EH (cell line): ENCODE measurements around the gene NUP88.
"Not testable (repeated sequence)": the region's sequence is repeated elsewhere in the genome, so short reads cannot be mapped to it uniquely, and the experiment has no call there.

ENCODE experiments used
- DNase-seq: peaks from one replicate; pipeline ENCODE4 v3.0.0-alpha.2; 2015; ENCODE audit warnings: low read depth

The NUP88 gene

GRCh38 chr17:5419356-5419958 lies at the start of gene NUP88:
TSS of gene NUP88 (minus strand) at chr17:5419662. CDS start at chr17:5419650, 12 bp downstream.
- peak; percentile 97 for DNase-seq

GRCh38 chr17:5468075-5468473 lies 48.6 kb upstream of the NUP88 start:
- DNase-seq = no peak

- peak; percentile 22 for DNase-seq
These were observed 48.0 kb upstream of the NUP88 start for GRCh38 chr17:5467416-5467815.

- DNase-seq = no peak
These were observed 46.8 kb upstream of the NUP88 start for GRCh38 chr17:5466295-5466694.

- no peak for DNase-seq
These were observed 45.5 kb upstream of the NUP88 start for GRCh38 chr17:5464717-5465507.

GRCh38 chr17:5446786-5447185 lies 27.3 kb upstream of the NUP88 start:
- DNase-seq = no peak

GRCh38 chr17:5444209-5444608 lies 24.7 kb upstream of the NUP88 start:
- no peak for DNase-seq

GRCh38 chr17:5443728-5444127 lies 24.3 kb upstream of the NUP88 start:
- DNase-seq = no peak

GRCh38 chr17:5439446-5439764 lies 19.9 kb upstream of the NUP88 start:
- DNase-seq = no peak

GRCh38 chr17:5438716-5439445 lies 19.4 kb upstream of the NUP88 start, which contains the start of gene C1QBP:
TSS of gene C1QBP (minus strand) at chr17:5439155. CDS start at chr17:5439073, 82 bp downstream.
- DNase-seq = peak; percentile 90

DNA sequence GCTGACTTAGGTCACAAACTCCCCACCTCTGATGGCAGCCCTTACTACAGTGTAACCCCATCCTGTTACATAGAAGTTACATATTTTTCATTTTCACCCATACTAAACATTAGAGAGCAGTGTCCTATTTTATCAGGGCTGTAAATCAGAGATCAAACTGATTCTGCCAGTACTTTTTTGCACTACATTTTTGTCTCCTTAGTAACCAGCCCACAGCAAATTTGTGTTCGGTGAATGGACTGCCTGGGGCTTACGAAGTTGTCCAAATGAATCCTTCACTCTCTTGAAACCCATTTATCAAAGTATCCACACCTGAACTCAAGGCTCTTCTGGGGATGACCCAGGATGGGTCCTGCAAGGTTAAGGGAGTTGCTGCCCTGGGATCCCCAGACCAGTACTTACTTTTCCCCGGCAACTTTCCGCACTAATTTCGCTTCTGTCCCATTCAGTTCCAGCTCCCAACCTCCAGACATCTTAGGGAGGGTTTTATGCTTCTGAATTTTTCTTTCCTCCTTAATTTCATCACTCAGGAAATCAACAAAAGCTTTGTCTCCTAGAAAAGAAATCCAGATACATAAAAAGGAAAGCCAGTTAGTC lies 18.4 kb upstream of the NUP88 start:
- DNase-seq = peak; percentile 83

DNA sequence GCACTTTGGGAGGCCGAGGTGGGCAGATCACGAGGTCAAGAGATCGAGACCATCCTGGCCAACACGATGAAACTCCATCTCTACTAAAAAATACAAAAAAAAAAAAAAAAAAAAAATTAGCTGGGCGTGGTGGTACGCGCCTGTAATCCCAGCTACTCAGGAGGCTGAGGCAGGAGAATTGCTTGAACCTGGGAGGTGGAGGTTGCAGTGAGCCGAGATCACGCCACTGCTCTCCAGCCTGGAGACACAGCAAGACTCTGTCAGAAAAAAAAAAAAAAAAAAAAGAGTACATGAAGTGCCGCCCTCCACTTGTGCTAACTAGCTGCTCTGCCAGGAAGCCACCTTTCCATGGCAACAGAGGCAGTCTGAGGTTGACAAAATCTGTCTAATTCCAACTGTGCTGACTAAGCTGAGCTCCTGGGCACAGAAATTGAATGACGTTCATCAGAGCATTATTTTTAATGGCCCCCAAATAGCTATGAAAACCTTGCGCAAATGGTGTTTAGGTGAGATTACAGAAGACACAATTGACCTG lies 16.4 kb upstream of the NUP88 start:
- DNase-seq = not testable (repeated sequence)

GRCh38 chr17:5434984-5435383 lies 15.5 kb upstream of the NUP88 start:
- no peak for DNase-seq

DNA sequence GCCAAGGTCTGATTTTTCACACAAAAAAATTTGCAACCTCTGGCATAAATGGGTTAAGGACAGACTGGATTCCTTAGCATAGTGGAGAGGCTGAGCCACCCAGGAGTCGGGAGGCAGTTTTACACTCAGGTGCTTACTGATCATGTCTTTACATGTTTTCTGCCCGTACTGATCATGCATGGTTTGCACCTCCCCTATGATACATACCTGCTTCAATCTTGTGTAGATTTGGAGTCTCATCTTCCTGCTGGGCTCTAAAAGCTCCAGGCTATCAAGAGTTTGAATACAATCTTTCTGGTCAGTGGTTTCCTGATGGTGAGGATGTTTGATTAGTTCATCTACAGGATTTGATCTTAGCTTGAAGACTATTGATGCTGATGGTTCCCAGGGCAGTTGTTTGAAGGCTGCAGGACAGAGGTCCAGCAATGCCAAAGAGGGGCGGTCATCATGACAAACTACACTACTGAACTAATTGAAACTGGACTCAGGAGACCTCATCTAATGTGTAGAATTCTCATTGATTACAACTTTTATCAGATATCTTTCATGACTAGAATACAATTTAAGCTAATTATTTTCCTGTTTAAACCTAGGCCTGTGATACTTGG lies 12.6 kb upstream of the NUP88 start:
- DNase-seq = no peak

- DNase-seq = not testable (repeated sequence)
These were observed 11.8 kb upstream of the NUP88 start for GRCh38 chr17:5431234-5431633.

DNA sequence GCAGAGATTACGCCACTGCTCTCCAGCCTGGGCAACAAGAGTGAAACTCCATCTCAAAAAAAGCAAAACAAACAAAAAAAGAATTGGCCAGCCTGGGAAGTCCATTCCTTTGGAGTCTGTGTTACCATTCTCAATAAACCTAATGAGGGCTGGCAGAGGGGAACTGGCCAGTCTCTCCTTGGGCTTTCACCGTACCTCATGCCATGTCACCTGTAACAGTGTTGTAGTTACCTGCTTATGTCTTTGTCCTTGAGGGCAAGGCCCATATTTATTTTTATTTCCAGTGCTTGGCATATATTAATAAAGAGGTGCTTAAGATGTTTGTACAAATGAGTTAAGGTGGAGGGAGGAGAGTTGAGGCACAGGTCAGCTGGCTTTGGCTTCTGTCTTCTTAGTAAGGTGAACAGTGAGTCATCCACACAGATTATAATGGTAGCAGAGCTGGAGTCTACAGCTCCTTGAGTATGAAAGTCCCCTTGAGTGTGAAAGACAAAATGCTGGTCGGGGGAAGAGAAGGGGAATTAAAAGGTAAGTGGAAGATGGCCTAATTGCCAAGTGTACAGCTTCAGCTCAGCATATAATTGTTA lies 11.0 kb upstream of the NUP88 start:
- DNase-seq = no peak

DNA sequence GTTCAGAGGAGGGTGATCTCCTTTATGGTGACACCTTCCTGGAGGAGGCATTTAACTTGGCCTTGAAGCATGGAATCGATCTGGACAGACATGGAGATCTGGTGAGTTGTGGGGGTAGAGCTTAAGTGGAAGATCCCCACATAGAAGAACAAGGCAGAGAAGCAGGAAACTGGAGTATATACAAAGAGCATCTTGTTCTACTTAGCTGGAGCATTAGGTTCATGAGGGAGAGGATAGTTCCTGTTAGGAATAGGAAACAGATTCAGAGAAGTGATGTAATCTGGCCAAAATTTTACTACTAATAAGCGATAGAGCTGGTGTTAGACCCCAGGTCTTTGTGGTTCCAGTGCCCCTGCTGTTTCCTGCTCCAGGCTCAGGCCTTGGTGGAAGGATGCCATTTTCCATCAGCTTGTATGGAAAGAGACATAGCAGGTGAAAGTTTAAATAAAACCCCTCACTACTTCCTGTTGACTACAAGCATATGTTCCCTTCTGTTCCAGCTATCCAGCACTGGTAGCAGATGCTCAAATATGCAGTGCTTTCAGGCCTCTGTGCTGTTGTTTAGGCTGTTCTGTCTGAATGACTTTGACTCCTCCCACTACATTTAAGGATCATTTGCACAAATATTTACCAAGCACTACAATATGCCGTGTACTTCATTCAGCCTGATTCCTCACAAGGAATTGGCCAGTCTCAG lies 9.9 kb upstream of the NUP88 start:
- no peak for DNase-seq

DNA sequence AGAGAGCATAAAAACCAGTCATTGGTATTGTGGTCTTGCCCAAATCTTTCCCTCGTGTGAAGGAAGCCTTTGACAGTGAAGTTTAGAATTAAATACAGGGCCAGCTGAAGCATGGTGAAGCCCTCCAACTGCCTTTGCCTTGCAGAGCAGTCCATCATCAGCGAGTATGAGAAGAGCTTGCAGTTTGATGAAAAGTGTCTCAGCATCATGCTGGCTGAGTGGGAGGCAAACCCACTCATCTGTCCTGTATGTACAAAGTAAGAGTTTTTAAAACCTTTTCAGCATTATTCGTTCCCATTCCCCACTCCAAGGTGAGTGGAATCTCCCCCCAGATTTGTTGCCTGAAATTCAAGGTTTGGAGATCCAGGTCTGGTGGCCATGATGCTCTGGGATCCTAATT lies 6.4 kb upstream of the NUP88 start:
- no peak for DNase-seq

DNA sequence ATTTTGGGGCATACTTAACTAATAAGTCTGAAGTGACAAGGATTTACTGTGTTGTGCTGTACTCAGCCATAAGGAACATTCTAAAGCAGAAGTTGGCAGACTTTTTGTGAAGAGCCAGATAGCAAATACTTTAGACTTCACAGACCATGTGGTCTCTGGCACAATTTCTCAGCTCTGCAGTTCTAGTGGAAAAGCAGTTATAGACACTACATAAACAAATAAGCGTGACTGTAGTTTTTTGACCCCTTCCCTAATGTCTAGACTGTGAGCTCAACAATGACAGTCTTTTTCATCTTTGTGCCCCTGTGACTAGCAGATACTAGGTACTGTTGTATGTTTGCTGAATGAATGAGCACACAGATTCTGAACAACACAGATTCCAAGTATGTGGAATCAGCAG lies 5.4 kb upstream of the NUP88 start:
- peak; percentile 41 for DNase-seq

DNA sequence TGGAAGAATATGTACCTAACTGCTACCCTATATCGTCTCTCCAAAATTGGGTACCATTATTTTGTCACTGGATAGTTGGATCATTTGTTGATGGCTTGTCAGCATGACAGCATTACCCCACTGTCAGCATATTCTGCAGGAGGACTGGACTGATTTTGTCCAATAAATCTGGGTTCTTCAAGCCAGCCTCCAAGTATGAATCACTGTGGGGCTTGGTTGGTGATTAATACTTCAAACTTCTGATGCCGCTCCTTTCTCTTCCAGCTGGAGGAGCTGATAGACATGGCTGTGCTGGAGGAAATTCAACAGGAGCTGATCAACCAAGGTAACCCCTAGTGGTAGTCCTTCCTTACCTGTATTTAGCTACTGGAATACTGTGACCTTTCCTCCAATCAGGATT lies 3.0 kb upstream of the NUP88 start:
- DNase-seq = peak; percentile 88
